ENCODE data around the gene CTIF.

DNA sequence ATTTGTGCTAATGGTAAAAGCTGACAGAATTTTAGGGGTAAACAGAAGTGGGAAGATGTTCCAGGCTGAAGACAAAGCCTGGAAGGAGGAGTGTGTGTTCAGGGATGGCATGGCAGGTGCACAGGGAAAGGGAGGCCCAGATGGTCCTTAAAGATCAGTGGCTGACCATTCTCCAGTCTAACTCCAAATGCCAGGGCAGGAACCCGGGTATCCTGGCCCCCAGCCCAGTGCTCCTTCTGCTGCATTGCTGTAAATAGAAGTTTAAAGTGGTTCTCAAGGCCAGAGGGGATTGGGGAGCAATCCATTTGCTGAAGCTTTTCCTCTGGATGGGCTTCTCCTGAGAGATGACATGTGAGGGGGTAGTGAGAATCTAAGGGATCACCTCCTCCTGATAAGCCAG is 158.6 kb downstream of the CTIF start:
- TF ChIP-seq, protein P1, sequence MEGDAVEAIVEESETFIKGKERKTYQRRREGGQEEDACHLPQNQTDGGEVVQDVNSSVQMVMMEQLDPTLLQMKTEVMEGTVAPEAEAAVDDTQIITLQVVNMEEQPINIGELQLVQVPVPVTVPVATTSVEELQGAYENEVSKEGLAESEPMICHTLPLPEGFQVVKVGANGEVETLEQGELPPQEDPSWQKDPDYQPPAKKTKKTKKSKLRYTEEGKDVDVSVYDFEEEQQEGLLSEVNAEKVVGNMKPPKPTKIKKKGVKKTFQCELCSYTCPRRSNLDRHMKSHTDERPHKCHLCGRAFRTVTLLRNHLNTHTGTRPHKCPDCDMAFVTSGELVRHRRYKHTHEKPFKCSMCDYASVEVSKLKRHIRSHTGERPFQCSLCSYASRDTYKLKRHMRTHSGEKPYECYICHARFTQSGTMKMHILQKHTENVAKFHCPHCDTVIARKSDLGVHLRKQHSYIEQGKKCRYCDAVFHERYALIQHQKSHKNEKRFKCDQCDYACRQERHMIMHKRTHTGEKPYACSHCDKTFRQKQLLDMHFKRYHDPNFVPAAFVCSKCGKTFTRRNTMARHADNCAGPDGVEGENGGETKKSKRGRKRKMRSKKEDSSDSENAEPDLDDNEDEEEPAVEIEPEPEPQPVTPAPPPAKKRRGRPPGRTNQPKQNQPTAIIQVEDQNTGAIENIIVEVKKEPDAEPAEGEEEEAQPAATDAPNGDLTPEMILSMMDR (IDR thresholded peaks at IDR 0.05) = no peak
- TF ChIP-seq GATA2 (CRISPR knock-in tag; IDR thresholded peaks at IDR 0.05) (no peak), MXI1 (IDR thresholded peaks at IDR 0.05; ENCODE audit: low read depth, low read length) (no peak), EZH2phosphoT487 (IDR thresholded peaks at IDR 0.05; ENCODE audit: borderline replicate concordance, low read depth) (no peak), EP300 (IDR thresholded peaks at IDR 0.05; ENCODE audit: borderline replicate concordance in 1 of 2, low read depth in 1 of 2, low read length in 1 of 2) (no peak), MEF2A (IDR thresholded peaks at IDR 0.05; ENCODE audit: borderline replicate concordance, low read depth) (no peak), POLR2AphosphoS5 (IDR thresholded peaks at IDR 0.05; ENCODE audit: low read depth, low read length) (no peak), NRF1 (IDR thresholded peaks at IDR 0.05; ENCODE audit: low read depth, low read length) (no peak), SMC3 (IDR thresholded peaks at IDR 0.05; ENCODE audit: low read depth, low read length) (no peak), TAF1 (IDR thresholded peaks at IDR 0.05; ENCODE audit: borderline replicate concordance, low read depth, low read length) (no peak)
- TF ChIP-seq, protein P2, sequence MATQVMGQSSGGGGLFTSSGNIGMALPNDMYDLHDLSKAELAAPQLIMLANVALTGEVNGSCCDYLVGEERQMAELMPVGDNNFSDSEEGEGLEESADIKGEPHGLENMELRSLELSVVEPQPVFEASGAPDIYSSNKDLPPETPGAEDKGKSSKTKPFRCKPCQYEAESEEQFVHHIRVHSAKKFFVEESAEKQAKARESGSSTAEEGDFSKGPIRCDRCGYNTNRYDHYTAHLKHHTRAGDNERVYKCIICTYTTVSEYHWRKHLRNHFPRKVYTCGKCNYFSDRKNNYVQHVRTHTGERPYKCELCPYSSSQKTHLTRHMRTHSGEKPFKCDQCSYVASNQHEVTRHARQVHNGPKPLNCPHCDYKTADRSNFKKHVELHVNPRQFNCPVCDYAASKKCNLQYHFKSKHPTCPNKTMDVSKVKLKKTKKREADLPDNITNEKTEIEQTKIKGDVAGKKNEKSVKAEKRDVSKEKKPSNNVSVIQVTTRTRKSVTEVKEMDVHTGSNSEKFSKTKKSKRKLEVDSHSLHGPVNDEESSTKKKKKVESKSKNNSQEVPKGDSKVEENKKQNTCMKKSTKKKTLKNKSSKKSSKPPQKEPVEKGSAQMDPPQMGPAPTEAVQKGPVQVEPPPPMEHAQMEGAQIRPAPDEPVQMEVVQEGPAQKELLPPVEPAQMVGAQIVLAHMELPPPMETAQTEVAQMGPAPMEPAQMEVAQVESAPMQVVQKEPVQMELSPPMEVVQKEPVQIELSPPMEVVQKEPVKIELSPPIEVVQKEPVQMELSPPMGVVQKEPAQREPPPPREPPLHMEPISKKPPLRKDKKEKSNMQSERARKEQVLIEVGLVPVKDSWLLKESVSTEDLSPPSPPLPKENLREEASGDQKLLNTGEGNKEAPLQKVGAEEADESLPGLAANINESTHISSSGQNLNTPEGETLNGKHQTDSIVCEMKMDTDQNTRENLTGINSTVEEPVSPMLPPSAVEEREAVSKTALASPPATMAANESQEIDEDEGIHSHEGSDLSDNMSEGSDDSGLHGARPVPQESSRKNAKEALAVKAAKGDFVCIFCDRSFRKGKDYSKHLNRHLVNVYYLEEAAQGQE (IDR thresholded peaks at IDR 0.05; ENCODE audit: low read depth, low read length) = no peak

Measured in SK-N-SH (cell line).